Astrocyte (in vitro differentiated cells and primary cell): ENCODE data around the gene KDM3B. TPM values are rescaled to one million over a fixed set of nuclear protein-coding genes. Genes with fewer than 3 reads are reported as not detected.
A peak's percentile ranks its signal among the peaks of the same experiment; 100 is the strongest.

Experiments
- DNase-seq: peaks from one replicate; pipeline ENCODE4 v3.0.0-alpha.2; 2010; ENCODE audit warnings: low read depth
- FAIRE-seq: peaks from 2 replicates; lab custom pipeline; 2011; peaks lifted over from hg19 to GRCh38; lab: Jason Lieb, UNC
- H2AFZ ChIP-seq: 2 replicates; pipeline ENCODE4 v1.6.0; 2012; ENCODE audit warnings: low read depth, low read length, inconsistent platforms
- H3K27ac ChIP-seq: 2 replicates; pipeline ENCODE4 v1.5.1; 2011; ENCODE audit warnings: low read depth, low read length, inconsistent platforms
- H3K27me3 ChIP-seq: 2 replicates; pipeline ENCODE4 v1.6.0; 2011; ENCODE audit warnings: low read length, inconsistent platforms; ENCODE audit not compliant: insufficient read depth
- H3K36me3 ChIP-seq: 2 replicates; pipeline ENCODE4 v1.5.1; 2011; ENCODE audit warnings: low read length, inconsistent platforms; ENCODE audit not compliant: insufficient read depth
- H3K4me1 ChIP-seq: 2 replicates; pipeline ENCODE4 v1.5.1; 2011; ENCODE audit warnings: low read length, inconsistent platforms; ENCODE audit not compliant: insufficient read depth
- H3K4me2 ChIP-seq: 2 replicates; pipeline ENCODE4 v1.6.0; 2012; ENCODE audit warnings: low read length, inconsistent platforms
- H3K4me3 ChIP-seq: 2 replicates; pipeline ENCODE4 v1.5.1; 2011; ENCODE audit warnings: low read depth, mild to moderate bottlenecking, low read length, inconsistent platforms; ENCODE audit not compliant: insufficient read depth
- H3K79me2 ChIP-seq: 2 replicates; pipeline ENCODE4 v1.6.0; 2012; ENCODE audit warnings: mild to moderate bottlenecking, low read length, inconsistent platforms; ENCODE audit not compliant: insufficient read depth
- H3K9ac ChIP-seq: 2 replicates; pipeline ENCODE4 v1.6.0; 2012; ENCODE audit warnings: mild to moderate bottlenecking, low read length, inconsistent platforms
- H3K9me3 ChIP-seq: 2 replicates; pipeline ENCODE4 v1.5.1; 2012; ENCODE audit warnings: low read depth, mild to moderate bottlenecking, low read length, inconsistent platforms; ENCODE audit not compliant: insufficient read depth
- H4K20me1 ChIP-seq: 2 replicates; pipeline ENCODE4 v1.6.0; 2012; ENCODE audit warnings: low read length, inconsistent platforms; ENCODE audit not compliant: insufficient read depth
- H3K27ac Mint-ChIP-seq: one replicate; pipeline ENCODE4 v1.8.0; 2021; ENCODE audit warnings: mild to moderate bottlenecking, mixed read lengths; ENCODE audit not compliant: unreplicated experiment
- H3K27me3 Mint-ChIP-seq: one replicate; pipeline ENCODE4 v1.8.0; 2021; ENCODE audit warnings: low read depth, mixed read lengths; ENCODE audit not compliant: unreplicated experiment
- H3K36me3 Mint-ChIP-seq: one replicate; pipeline ENCODE4 v1.8.0; 2021; ENCODE audit warnings: low read depth, mixed read lengths; ENCODE audit not compliant: unreplicated experiment
- H3K4me1 Mint-ChIP-seq: one replicate; pipeline ENCODE4 v1.8.0; 2021; ENCODE audit warnings: low read depth, mixed read lengths; ENCODE audit not compliant: unreplicated experiment
- H3K4me3 Mint-ChIP-seq: one replicate; pipeline ENCODE4 v1.8.0; 2021; ENCODE audit warnings: mild to moderate bottlenecking, moderate library complexity, mixed read lengths; ENCODE audit not compliant: unreplicated experiment
- H3K9me3 Mint-ChIP-seq: one replicate; pipeline ENCODE4 v1.8.0; 2021; ENCODE audit warnings: mild to moderate bottlenecking, mixed read lengths; ENCODE audit not compliant: unreplicated experiment
- CTCF ChIP-seq: IDR thresholded peaks from 2 replicates; pipeline ENCODE4 v1.5.1; 2011; ENCODE audit warnings: low read depth, mild to moderate bottlenecking, inconsistent platforms, low read length, moderate library complexity; ENCODE audit not compliant: insufficient read depth
- EZH2 ChIP-seq: IDR thresholded peaks from 2 replicates; pipeline ENCODE4 v1.6.1; 2012; ENCODE audit warnings: mild to moderate bottlenecking, low read length, inconsistent platforms; ENCODE audit not compliant: insufficient read depth
- total RNA-seq: library from RNA; stranded (reverse); gene quantifications from 2 replicates; pipeline ENCODE4 v1.2.1, GENCODE V29; 2021

KDM3B gene
- total RNA-seq, 1 donor from 2014 or later: 48.6 TPM

DNA sequence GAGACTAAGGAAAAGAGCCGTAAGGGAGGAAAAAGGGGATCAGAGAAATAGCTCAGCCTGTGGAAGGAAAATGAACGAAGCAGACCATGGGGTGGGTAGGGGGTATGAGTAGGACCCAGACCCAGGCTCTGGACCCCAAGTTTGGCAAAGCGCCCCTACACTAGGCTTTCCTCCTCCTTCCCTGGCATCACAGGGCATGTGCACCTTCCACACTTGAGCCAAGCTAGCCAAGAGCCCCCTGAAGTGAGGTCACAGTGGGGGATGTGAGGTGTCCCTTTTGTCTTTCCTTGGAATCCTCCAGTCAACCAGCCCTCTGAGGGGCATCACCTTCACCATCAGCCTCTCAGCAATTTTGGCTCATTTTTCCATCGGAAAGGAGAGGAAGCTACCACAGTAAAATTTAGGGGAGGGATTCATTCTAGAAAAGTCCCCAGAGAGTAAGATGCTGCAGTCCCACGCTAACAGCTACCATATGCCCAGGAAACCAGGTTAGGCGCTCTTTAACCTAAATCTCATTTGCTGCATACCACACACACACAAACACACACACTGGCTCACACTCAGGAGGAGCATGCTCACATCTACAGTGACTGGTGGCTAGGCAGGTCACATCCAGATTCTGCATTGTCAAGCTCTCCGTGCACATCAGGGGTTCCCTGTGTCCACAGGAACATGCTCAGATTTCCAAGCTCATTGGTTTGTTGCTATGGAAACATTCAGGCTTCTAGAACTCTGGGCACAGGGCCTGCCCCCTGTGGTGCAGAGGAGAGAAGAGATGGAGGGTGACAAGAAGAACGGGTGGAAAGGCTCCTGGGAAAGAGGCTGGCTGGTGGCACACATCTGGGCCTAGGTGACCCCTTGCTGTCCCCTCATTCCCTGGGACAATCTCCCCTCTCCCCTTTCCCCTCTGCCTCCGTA, 96.3 kb downstream of the KDM3B start:
- H3K36me3 Mint-ChIP-seq: peaks cover 3% of the 10 kb centered on the region
- Histone ChIP-seq H3K36me3 (no peaks in the 10 kb centered on the region), H3K9ac (peak overlapping the region; percentile 69), H4K20me1 (no peaks in the 10 kb centered on the region), H3K4me1 (peaks cover 4% of the 10 kb centered on the region), H3K79me2 (no peaks in the 10 kb centered on the region), H3K27me3 (no peaks in the 10 kb centered on the region), H3K4me2 (no peak overlapping the region), H3K4me3 (no peak overlapping the region), H3K27ac (no peak overlapping the region), H3K9me3 (no peaks in the 10 kb centered on the region), H2AFZ (peak overlapping the region; percentile 9)
- no peak for TF ChIP-seq EZH2
- no peak for TF ChIP-seq CTCF
- DNase-seq (no peak), FAIRE-seq (no peak)
- H3K4me3 Mint-ChIP-seq: no peak overlapping the region
- H3K4me1 Mint-ChIP-seq: no peaks in the 10 kb centered on the region
- H3K9me3 Mint-ChIP-seq: no peaks in the 10 kb centered on the region
- H3K27me3 Mint-ChIP-seq: peaks cover 28% of the 10 kb centered on the region
- peak overlapping the region; percentile 34 for H3K27ac Mint-ChIP-seq

DNA sequence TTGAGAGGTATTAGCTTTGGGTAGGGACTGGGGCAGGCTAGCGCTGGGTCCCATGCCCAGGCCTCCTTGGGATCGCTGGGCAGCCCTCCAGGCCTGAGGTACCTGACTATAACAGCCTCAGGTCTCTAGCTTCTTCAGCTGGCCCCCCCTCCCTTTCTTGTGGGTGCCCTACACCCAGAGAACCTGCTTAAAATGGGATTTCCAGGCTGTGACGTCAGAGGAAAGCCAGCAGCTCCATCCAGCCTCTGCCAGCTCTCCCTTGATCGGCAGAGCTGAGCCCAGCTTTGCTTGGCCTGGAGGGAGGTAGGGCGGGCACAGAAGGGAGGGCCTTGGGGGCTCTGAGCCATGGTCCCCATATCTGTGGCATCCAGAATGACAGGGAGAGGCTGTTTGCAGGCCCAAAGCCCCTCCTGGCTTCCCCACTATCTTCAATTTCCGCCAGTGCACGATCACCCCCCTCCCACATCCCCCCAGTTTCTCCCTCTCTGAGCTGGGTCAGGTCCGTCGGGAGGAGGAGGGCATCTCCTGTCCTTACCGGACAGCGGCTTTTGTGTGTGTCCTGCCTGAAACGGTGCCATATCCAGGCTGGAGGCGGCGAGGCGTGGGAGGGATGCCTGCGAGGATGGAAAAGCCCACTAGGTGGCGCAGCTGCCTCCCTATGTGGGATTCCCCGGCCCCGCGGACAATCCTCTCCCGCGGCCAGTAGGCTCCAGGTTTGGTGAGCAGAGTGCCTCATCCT, 97.2 kb downstream of the KDM3B start:
- Histone ChIP-seq H3K4me3 (no peak overlapping the region), H3K27me3 (no peaks in the 10 kb centered on the region), H4K20me1 (no peaks in the 10 kb centered on the region), H3K9ac (peak overlapping the region; percentile 69), H3K27ac (no peak overlapping the region), H3K36me3 (no peaks in the 10 kb centered on the region), H3K79me2 (no peaks in the 10 kb centered on the region), H3K4me2 (peak overlapping the region; percentile 77), H3K9me3 (no peaks in the 10 kb centered on the region), H2AFZ (peak overlapping the region; percentile 88), H3K4me1 (peaks cover 4% of the 10 kb centered on the region)
- H3K27ac Mint-ChIP-seq: no peak overlapping the region
- no peak overlapping the region for H3K4me3 Mint-ChIP-seq
- no peaks in the 10 kb centered on the region for H3K4me1 Mint-ChIP-seq
- DNase-seq (peak; percentile 37), FAIRE-seq (peak; percentile 67)
- H3K27me3 Mint-ChIP-seq: peaks cover 23% of the 10 kb centered on the region
- H3K36me3 Mint-ChIP-seq: no peaks in the 10 kb centered on the region
- TF ChIP-seq EZH2: no peak
- TF ChIP-seq CTCF: peak; percentile 87
- no peaks in the 10 kb centered on the region for H3K9me3 Mint-ChIP-seq
